ENCODE data around the gene GPC1.

GRCh38 chr2:240392948-240393830, 42.3 kb upstream of the GPC1 start:
- TF ChIP-seq CTCF (IDR thresholded peaks at IDR 0.05; ENCODE audit: low read length) (no peak), EZH2 (IDR thresholded peaks at IDR 0.05; ENCODE audit: borderline replicate concordance, low read length) (no peak)
